ENCODE results near the gene PPARGC1A.

Gene PPARGC1A

DNA sequence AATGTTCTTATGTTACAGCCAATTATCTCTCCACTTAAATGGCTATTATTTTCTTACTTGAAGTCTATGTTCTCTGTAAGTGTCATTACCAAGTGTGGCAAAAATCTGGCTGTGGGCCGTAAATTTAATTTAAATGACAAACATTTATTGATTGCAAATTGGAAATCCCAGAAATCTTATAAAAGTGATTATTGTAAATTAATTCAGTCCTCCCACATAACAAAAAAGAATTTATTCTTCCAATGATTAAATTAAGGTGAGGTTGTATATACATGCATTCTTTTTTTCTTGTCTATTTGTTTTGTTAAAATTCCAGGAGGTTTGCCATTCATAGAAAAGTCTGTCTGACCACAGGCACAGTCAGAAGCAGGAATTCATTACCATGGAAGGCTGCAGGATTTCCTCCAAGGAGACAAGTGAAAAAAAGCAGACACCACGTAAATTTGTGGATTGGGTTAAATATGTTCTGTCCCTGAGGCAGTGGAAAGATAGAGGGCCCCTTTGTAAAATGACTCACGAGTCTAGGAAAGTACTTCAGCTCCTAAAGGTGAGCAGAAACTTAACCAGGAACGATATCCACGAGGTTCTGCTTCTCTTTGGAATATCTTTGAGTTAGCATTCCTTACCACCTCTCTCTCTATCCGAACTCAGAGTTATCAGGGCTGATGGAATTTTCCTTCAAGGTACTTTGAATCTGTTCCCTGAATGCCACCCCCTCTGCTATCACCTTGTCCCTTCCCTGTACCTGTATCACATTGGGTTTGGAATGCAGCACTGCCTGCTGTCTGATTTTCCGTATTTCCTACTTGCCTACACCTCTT lies 10.7 kb downstream of the PPARGC1A start:
- no peak for DNase-seq

DNA sequence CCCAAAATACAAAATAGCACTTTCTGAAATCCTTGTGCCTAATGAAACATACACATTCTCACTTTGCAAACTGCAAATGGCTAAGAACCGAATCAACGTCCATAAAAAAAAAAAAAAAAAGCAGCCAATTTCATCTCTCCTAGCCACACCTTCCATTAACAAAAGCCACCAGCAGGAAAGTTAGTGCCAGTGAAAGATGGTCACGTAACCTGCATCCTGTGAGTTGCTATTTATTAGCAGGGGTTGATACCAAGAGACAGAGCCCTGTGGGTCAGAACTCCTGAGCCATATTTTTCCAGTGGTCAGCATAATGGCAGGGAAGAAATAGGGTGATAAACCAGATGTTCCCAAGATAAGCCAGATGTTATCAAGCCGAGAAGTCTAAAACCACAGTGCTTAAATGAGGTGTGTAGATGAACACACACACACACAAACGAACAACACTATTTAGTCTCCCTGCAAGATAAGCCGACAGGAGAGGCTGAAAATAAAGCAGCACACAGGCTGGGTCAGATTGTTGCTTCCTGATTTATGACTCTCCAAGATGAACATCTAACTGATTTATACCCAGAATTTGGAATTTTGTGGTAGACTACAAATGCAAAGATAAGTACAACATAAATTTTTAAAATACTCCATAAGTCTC lies 11.5 kb downstream of the PPARGC1A start:
- DNase-seq, result peak in 2 of 3 experiments; percentile 7 to 16

GRCh38 chr4:23877758-23878229 lies 12.1 kb downstream of the PPARGC1A start:
- peak in 1 of 3 experiments; percentile 12 for DNase-seq

GRCh38 chr4:23876418-23877089 lies 13.3 kb downstream of the PPARGC1A start:
- no peak for DNase-seq

- DNase-seq, result no peak
Measured at GRCh38 chr4:23875317-23875716, 14.5 kb downstream of the PPARGC1A start.

DNA sequence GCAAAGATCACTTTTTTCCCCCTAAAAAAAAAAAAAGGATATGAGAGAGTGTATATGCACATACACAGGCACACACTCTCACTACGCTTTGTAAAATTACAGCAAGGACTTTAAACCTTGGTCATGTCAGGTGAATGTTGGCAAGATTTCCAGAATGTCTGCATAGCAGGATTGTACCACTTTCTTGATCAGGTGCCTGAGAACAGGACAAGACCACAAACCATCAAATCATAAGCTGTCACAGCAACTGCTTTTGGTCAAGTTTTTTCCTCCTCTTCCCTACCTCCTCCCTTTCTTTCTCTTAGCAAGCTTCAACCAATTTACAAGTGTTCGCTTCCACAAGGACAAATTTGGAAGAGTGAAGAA lies 15.3 kb downstream of the PPARGC1A start:
- no peak for DNase-seq

- no peak for DNase-seq
Measured at GRCh38 chr4:23873717-23874535, 15.9 kb downstream of the PPARGC1A start.

- no peak for DNase-seq
Measured at GRCh38 chr4:23871426-23871825, 18.4 kb downstream of the PPARGC1A start.

GRCh38 chr4:23866450-23867075 lies 23.3 kb downstream of the PPARGC1A start:
- peak in 1 of 3 experiments; percentile 34 for DNase-seq

DNA sequence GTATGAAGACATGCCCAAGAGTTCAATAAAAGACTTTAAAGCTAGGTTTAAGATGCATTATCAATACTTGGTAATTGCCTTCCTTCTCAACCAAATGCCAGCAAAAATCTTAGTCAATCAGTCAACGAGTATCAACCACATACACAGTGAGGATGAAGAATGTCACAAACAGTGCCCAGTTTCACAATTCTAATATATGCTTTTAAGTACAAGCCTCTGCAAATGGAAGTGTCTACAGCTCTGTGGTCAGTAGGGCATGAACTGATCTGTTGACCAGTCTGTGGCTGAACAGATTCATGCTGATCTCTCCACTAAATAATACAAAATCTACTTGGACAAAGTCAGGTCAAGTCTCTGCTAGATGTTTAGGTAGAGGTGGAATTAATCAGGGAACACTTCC lies 27.9 kb downstream of the PPARGC1A start:
- DNase-seq, result no peak

DNA sequence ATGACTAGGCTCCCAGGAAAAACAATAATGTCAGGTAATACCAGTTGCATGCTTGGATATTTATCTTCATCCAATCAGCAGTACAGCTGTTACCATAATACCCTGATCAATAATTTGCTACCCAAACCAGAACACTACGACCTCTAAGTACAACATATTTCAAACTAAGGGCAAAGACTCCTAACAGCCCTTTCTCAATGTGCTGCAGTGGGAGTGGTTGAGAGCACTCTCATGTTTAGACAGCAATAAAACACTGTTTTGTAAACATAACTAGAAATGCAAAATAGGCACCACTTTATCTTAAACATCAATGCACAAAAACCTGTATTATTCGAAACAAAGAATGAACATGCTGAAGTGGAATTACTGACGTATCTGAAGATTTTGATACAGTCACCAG lies 28.9 kb downstream of the PPARGC1A start:
- DNase-seq, result no peak

GRCh38 chr4:23857367-23857959 lies 32.4 kb downstream of the PPARGC1A start:
- peak in 2 of 3 experiments; percentile 13 to 14 for DNase-seq

DNA sequence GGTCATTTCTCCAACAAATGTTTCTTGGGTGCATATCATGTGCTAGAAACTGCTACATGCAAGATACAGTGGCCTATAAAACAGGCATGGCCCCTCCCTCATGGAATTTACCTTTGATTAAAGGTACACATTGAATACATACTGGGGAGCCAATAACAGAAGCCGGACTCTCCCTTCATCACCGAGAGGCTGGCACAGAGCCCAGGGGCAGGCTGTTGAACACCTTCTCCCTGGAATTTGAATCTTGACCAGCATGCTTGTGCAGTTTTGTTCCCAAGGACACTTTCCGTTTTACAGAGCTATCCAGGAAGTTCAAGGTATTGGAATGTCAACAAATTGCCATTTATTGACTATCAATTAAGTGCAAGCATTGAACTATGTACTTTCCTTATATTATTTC lies 33.2 kb downstream of the PPARGC1A start:
- no peak for DNase-seq

DNA sequence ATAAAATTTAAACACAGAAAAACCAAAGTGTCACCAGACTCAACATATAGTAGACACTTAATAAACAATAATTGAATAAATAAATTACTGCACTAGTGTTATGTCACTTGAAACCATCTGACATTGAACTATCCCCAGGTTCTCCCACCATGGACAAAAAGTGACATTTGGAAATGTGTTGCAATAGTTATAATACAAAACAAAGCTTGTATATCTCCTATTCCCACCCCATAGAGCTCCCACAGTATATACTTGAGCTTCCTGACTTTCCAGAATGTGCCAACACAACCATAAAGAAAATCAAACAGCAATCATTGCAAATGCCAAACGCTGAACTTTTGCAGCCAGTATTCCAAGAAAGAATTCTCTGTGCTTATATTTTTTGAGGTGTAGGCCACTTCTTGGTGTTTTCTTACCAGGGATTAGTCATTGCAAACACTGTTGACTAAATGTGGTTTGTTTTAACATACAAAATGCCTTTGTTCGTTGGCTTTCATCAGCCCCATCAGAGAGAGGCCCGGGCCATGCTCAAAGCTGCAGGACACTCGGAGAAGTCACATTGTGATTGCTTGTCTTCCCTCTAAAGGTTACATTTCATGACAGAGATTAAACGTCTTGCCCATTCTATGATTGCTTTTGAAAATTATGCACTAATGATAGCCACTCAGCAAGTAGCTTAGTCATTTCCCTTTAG lies 33.8 kb downstream of the PPARGC1A start:
- no peak for DNase-seq

GRCh38 chr4:23853986-23854660 lies 35.7 kb downstream of the PPARGC1A start:
- DNase-seq, result no peak

DNA sequence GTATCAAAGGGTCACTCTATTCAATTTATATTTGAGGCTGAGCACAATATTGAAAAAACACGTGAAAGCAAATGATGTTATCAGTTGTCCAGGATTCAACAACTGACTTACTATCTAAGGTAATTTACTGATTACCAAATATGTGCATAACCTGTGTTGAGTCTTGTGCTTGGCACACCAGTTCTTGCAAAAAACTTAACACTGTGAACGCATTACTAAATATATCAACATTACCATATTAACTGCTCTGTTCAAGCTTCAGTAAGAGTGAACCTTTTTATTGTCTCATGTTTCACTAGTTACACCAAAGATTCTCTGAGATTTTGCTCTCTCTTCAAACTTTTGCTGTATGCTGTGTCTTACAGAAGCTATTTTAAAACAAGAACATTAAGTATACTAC lies 38.4 kb downstream of the PPARGC1A start:
- DNase-seq, result no peak

- DNase-seq, result no peak
Measured at GRCh38 chr4:23847158-23847557, 42.7 kb downstream of the PPARGC1A start.

DNA sequence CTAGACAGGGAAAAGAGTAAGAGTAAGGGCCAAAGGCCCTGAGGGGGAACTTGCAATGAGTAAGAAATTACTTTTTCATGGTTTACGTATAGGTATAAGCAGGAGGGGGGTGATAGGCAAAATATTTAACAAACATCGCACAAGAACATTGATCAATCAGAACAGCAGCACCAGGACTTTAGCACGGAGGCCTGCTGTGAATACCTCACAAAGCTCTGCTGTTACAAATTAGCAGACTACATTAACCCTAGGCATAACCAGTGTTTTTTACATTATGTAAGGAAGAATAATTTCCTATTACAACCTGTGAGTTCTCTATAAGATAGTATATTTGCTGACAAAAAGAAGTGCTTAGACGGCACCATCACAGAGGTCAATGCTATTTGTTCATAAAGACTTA lies 44.9 kb downstream of the PPARGC1A start:
- no peak for DNase-seq

- no peak for DNase-seq
Measured at GRCh38 chr4:23839279-23839678, 50.6 kb downstream of the PPARGC1A start.

GRCh38 chr4:23838607-23839006 lies 51.2 kb downstream of the PPARGC1A start:
- DNase-seq, result no peak

- no peak for DNase-seq
Measured at GRCh38 chr4:23838131-23838530, 51.7 kb downstream of the PPARGC1A start.
